GM12873 (cell line): ENCODE measurements around the gene SOCS3.
A peak's percentile ranks its signal among the peaks of the same experiment; 100 is the strongest.

Source experiments
- CTCF ChIP-seq: IDR thresholded peaks from 2 replicates; pipeline ENCODE4 v1.5.1; 2012; ENCODE audit warnings: low read depth, mild to moderate bottlenecking, moderate library complexity, low read length, control low read depth; ENCODE audit not compliant: insufficient read depth; ENCODE audit errors: missing control alignments

SOCS3 gene

DNA sequence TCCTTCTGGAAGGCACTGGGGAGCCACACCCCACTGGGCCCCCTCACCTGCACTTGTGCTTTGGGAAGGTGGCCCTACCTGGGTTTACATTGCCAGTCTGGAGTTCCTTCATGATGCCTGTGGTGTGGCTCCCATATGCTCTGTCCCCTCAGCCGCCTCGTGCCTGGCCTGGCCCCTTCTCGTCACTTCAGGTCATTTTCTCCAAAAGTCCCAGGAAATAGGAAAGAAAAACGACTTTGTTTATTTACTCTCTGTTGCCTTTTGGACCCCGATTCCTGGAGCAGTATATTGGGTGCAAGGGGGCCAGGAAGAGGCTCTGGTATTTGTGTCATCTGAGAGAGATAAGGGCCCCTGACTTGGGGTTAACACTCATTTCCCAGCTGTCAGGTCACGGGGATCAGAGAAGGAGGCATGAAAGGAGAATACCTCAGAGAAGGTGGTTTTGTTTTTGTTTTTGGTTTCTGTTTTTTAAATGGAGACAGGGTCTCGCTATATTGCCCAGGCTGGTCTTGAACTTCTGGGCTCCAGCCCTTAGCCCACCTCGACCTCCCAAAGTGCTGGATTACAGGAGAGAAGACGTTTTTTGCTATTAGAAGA is 4.7 kb downstream of the SOCS3 start:
- TF ChIP-seq CTCF, result no peak

DNA sequence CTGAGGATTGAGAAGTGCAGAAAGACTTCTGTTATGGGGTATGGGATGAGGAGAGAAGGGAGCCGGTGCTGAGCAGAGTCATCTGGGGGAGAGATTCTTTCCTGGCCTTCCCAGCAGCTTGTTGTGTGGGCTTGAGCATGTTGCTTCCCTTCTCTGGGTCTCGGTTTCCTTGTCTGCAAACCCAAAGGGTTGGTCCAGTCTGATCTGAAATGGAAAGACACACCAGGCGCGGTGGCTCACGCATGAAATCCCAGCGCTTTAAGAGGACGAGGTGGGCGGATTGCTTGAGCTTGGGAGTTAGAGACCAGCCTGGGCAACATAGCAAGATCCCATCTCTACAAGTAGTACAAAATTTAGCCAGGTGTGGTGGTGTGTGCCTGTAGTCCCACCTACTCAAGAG is 6.0 kb downstream of the SOCS3 start:
- TF ChIP-seq CTCF, result no peak

DNA sequence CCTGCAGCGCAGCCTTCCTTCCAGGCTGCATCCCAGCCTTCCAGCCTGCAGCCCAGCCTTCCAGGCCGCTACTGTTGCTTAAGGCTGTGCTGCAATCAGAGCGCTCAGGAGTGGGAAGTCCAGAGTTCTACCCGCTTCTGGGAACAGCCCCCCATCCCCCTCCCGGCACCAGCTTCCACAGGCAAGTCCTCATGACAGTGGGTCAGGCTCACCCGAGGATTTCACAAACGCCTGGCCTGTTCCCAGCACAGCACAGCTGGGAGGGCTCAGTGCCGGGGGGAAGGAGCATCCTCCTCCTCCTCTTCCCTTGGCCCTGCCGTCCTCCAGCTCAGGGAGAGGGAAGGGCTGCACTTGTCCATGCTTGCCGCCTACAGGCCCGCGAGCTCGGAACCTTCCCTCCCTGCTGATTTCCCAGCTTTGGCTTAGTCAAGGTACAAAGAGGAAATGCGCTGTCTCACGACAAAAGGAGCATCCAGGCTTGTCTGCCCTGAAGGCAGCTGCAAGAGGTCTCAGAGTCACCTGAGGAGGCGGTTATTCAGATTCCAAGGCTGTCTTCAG is 8.3 kb downstream of the SOCS3 start:
- TF ChIP-seq CTCF, result no peak

DNA sequence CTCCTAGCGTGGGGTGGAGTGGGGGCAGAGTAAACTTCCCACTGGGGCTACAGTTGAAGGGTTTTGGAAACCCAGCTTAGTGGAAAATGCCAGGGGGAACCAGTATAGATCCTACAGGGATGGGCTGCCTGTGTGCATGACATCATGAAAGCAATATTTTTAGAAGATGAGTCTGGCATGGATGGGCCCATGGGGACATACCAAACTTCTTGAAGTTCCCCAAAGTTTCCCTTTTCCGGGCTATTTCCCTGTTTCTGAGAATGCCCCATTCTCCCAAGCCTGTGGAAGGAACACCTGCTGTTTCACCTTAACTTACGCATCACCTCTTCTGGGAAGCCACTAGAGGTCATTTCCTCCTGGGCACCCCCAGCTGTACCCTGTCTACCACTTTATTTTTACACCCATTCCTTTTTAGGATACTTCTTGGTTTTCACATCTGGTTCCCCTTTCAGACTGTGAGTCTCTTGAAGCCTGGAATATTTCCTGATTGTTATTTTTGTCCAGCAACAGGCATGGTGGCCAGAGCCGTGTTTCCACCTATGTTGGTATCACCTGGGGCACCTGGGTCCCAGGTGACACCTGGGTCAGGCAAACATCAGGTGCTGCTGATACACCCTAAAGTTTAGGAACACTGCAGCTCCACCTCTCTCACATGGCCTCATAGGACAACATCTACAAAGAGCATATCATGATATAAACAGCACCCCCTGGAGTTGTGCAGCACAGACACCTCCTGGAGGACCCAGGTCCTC is 9.8 kb downstream of the SOCS3 start:
- peak; percentile 26 for TF ChIP-seq CTCF

DNA sequence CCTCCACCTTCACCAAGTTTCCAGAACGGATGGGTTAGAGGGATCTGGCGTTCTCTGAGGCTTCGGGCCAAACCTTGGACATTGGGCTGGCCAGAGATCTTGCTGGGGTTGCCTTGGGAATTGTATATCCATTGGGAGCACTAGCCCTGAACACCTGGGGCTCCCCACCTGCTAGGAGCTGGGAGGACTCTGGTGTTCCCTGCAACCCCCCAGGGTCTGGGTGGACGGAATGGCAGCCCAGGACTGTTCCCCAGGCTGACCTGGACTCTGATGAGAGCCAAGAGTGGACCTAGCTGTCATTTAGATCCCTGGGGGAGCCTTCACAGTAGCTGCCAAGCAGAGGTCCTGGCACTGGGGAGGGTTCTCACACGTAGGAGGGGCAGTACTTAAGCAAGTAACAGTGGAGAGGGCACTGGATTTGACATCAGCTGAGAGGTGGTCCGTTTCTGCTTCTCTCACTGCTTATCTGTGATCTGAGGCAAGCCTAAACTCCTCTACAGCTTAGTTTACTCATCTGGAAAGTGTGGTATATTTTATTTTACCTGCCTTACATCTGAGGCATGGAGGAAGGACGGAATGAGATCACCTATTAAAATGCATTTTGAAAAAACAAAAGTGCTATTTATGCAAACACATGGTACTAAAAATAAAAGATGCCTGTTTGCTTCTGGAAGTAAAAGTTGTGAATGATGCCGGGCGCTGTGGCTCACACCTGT is 11.7 kb downstream of the SOCS3 start:
- no peak for TF ChIP-seq CTCF

- TF ChIP-seq CTCF, result no peak
These were observed 12.4 kb downstream of the SOCS3 start for GRCh38 chr17:78347453-78347852.
